NCI-H1092 (cell line): Measurements from ENCODE around the gene RPS2.
A peak's percentile ranks its signal among the peaks of the same experiment; 100 is the strongest.
"Not testable (repeated sequence)": the region's sequence is repeated elsewhere in the genome, so short reads cannot be mapped to it uniquely, and the experiment has no call there.

Source experiments
- DNase-seq: peaks from one replicate; lab custom pipeline; 2025; lab: John Stamatoyannopoulos, UW

The RPS2 gene

GRCh38 chr16:1962161-1963153 is 2.2 kb downstream of the RPS2 start:
- DNase-seq: not testable (repeated sequence)

GRCh38 chr16:1961651-1962067 is 3.0 kb downstream of the RPS2 start:
- no peak for DNase-seq

- no peak for DNase-seq
Observed at GRCh38 chr16:1960665-1961630, 3.7 kb downstream of the RPS2 start.

GRCh38 chr16:1959269-1960039 is 5.2 kb downstream of the RPS2 start, which contains the start of gene NDUFB10:
Gene NDUFB10 (plus strand): TSS chr16:1959538. CDS start chr16:1959625, 87 bp downstream.
- peak; percentile 83 for DNase-seq

- DNase-seq: no peak
Observed at GRCh38 chr16:1958715-1959268, 5.8 kb downstream of the RPS2 start.

- not testable (repeated sequence) for DNase-seq
Observed at GRCh38 chr16:1958143-1958491, 6.5 kb downstream of the RPS2 start.

- not testable (repeated sequence) for DNase-seq
Observed at GRCh38 chr16:1957434-1958142, 7.0 kb downstream of the RPS2 start.

- no peak for DNase-seq
Observed at GRCh38 chr16:1953734-1954133, 10.9 kb downstream of the RPS2 start.

- no peak for DNase-seq
Observed at GRCh38 chr16:1950559-1950958, 14.1 kb downstream of the RPS2 start.

GRCh38 chr16:1950047-1950446 is 14.6 kb downstream of the RPS2 start:
- no peak for DNase-seq

- no peak for DNase-seq
Observed at GRCh38 chr16:1949507-1949906, 15.1 kb downstream of the RPS2 start.

- DNase-seq: no peak
Observed at GRCh38 chr16:1947369-1947670, 17.3 kb downstream of the RPS2 start.

GRCh38 chr16:1946495-1947368 is 17.9 kb downstream of the RPS2 start:
- no peak for DNase-seq

- DNase-seq: no peak
Observed at GRCh38 chr16:1945559-1946391, 18.9 kb downstream of the RPS2 start.

GRCh38 chr16:1944612-1945199 is 19.9 kb downstream of the RPS2 start:
- DNase-seq: no peak

GRCh38 chr16:1942810-1943726 is 21.6 kb downstream of the RPS2 start, which contains the start of gene MSRB1:
Gene MSRB1 (minus strand): TSS chr16:1943199. CDS start chr16:1943156, 43 bp downstream.
- peak; percentile 100 for DNase-seq
